PC-3 (cell line): ENCODE results near the gene CD81. TPM values are rescaled to one million over a fixed set of nuclear protein-coding genes. Genes with fewer than 3 reads are reported as not detected.

Experiments used
- ATAC-seq: fragments of 200-7000 bp; cut with Tn5 transposase; 2 replicates; pipeline ENCODE4 v1.9.1; 2020; ENCODE audit warnings: mild to moderate bottlenecking, moderate library complexity
- BruUV-seq: library from RNA; stranded (reverse); fragments of 400-500 nt; replicated peaks from 2 replicates; lab custom pipeline; 2021; lab: Mats Ljungman, UMichigan
- CTCF ChIA-PET: fragments of 300-600 bp; sonication (Branson Sonifier 250); formaldehyde crosslinking; loops from one replicate; lab custom pipeline; 2022; ENCODE audit warnings: antibody characterized with exemption; lab: Charles Lee
- POLR2A ChIA-PET: fragments of 300-600 bp; sonication (Branson Sonifier 250); formaldehyde crosslinking; loops from one replicate; lab custom pipeline; 2022; ENCODE audit warnings: antibody characterized with exemption; ENCODE audit not compliant: unreplicated experiment; lab: Charles Lee
- DNase-seq: peaks from one replicate; pipeline ENCODE4 v3.0.0-alpha.2; 2015
- H2AFZ ChIP-seq: fragments of 300-600 bp; sonication (generic); 2 replicates; pipeline ENCODE4 v1.6.0; 2016; ENCODE audit warnings: antibody characterized with exemption, low read length
- H3F3A ChIP-seq: fragments of 300-600 bp; sonication (generic); one replicate; pipeline ENCODE4 v1.6.0; 2017; ENCODE audit warnings: antibody characterized with exemption, low read length, control low read depth, mild to moderate bottlenecking; ENCODE audit not compliant: unreplicated experiment
- H3K27ac ChIP-seq: fragments of 300-600 bp; sonication (generic); 2 replicates; pipeline ENCODE4 v1.5.1; 2016; ENCODE audit warnings: mild to moderate bottlenecking, low read length
- H3K27me3 ChIP-seq: fragments of 300-600 bp; sonication (generic); 2 replicates; pipeline ENCODE4 v1.6.1; 2016; ENCODE audit warnings: low read length, mixed read lengths
- H3K36me3 ChIP-seq: fragments of 300-600 bp; sonication (generic); 2 replicates; pipeline ENCODE4 v1.6.1; 2016; ENCODE audit warnings: low read depth, mixed run types, low read length, mixed read lengths
- H3K4me1 ChIP-seq: fragments of 300-600 bp; sonication (generic); 2 replicates; pipeline ENCODE4 v1.5.1; 2016; ENCODE audit warnings: low read length; ENCODE audit not compliant: insufficient read depth
- H3K4me2 ChIP-seq: fragments of 300-600 bp; sonication (generic); 2 replicates; pipeline ENCODE4 v1.6.0; 2016; ENCODE audit warnings: low read length
- H3K4me3 ChIP-seq: fragments of 300-600 bp; sonication (generic); 2 replicates; pipeline ENCODE4 v1.5.1; 2016; ENCODE audit warnings: mild to moderate bottlenecking, low read length, mixed read lengths
- H3K79me2 ChIP-seq: fragments of 300-600 bp; sonication (generic); 2 replicates; pipeline ENCODE4 v1.6.1; 2017; ENCODE audit warnings: low read length, mixed read lengths
- H3K9ac ChIP-seq: fragments of 300-600 bp; sonication (generic); 2 replicates; pipeline ENCODE4 v1.6.0; 2016; ENCODE audit warnings: mild to moderate bottlenecking, low read length
- H3K9me2 ChIP-seq: fragments of 300-600 bp; sonication (generic); replicated peaks from 2 replicates; pipeline ENCODE4 v1.6.1; 2016; ENCODE audit warnings: mixed run types, low read length, mixed read lengths
- H3K9me3 ChIP-seq: fragments of 300-600 bp; sonication (generic); 2 replicates; pipeline ENCODE4 v1.6.1; 2016; ENCODE audit warnings: low read length, mixed read lengths
- H4K20me1 ChIP-seq: fragments of 300-600 bp; sonication (generic); 2 replicates; pipeline ENCODE4 v1.6.1; 2016; ENCODE audit warnings: low read length, mixed read lengths
- CTCF ChIP-seq: fragments of 300-600 bp; sonication (generic); conservative IDR thresholded peaks from 2 replicates; pipeline ENCODE4 v1.5.1; 2017; ENCODE audit warnings: antibody characterized with exemption, low read depth, mild to moderate bottlenecking, low read length
- EZH2 ChIP-seq: fragments of 300-600 bp; sonication (generic); IDR thresholded peaks from one replicate; pipeline ENCODE4 v1.6.1; 2017; ENCODE audit warnings: antibody characterized with exemption, mild to moderate bottlenecking, low read length; ENCODE audit not compliant: unreplicated experiment
- EZH2phosphoT487 ChIP-seq: fragments of 300-600 bp; sonication (generic); IDR thresholded peaks from 2 replicates; pipeline ENCODE4 v1.6.1; 2018; ENCODE audit warnings: mild to moderate bottlenecking, antibody characterized with exemption, low read length, borderline replicate concordance
- intact Hi-C: fragments of 100-400 bp; cut with micrococcal nuclease; formaldehyde crosslinking; loops from 2 replicates; pipeline ENCODE4 v1.9.0; 2023
- total RNA-seq: library from RNA; depleted of rRNA; stranded (reverse); fragments of >200 nt; gene quantifications from 2 replicates; pipeline ENCODE4 v1.2.3, GENCODE V29; 2014

Gene CD81
- total RNA-seq, 1 experiment from 2014 or later: 134 TPM

- H3K27ac ChIP-seq: no peak overlapping the region
- CTCF ChIA-PET: no interaction called here
- H2AFZ ChIP-seq: no peak overlapping the region
These were observed 32.7 kb downstream of the CD81 start for GRCh38 chr11:2409611-2410468.

GRCh38 chr11:2410616-2411015 lies 33.5 kb downstream of the CD81 start:
- Histone ChIP-seq H3K27ac (no peak overlapping the region), H3K9me2 (no peaks in the 10 kb centered on the region), H3K79me2 (no peaks in the 10 kb centered on the region), H3K9ac (no peak overlapping the region), H3F3A (no peaks in the 10 kb centered on the region), H3K36me3 (no peaks in the 10 kb centered on the region), H3K27me3 (no peaks in the 10 kb centered on the region), H3K9me3 (no peaks in the 10 kb centered on the region), H2AFZ (no peak overlapping the region), H3K4me1 (no peaks in the 10 kb centered on the region), H4K20me1 (no peaks in the 10 kb centered on the region), H3K4me2 (no peak overlapping the region), H3K4me3 (no peak overlapping the region)
- POLR2A ChIA-PET: no interaction called here
- TF ChIP-seq CTCF (no peak), EZH2 (no peak), EZH2phosphoT487 (no peak)
- intact Hi-C loops: no loop called here
- DNase-seq (no peak), ATAC-seq (no peak)
- BruUV-seq: no TSS peak
- CTCF ChIA-PET: no interaction called here

More at GRCh38 chr11:2409611-2410468, 32.7 kb downstream of the CD81 start:
- Histone ChIP-seq H3F3A (no peaks in the 10 kb centered on the region), H3K9me2 (no peaks in the 10 kb centered on the region), H3K4me3 (no peak overlapping the region), H3K27me3 (no peaks in the 10 kb centered on the region), H4K20me1 (no peaks in the 10 kb centered on the region), H3K36me3 (no peaks in the 10 kb centered on the region), H3K4me1 (no peaks in the 10 kb centered on the region), H3K4me2 (no peak overlapping the region), H3K79me2 (no peaks in the 10 kb centered on the region), H3K9ac (no peak overlapping the region), H3K9me3 (no peaks in the 10 kb centered on the region)
- intact Hi-C loops: no loop called here
- POLR2A ChIA-PET: no interaction called here
- no peak for DNase-seq
- no peak for ATAC-seq
- BruUV-seq: no TSS peak
- no peak for TF ChIP-seq EZH2
- no peak for TF ChIP-seq CTCF
- no peak for TF ChIP-seq EZH2phosphoT487

GRCh38 chr11:2411446-2412305 lies 34.6 kb downstream of the CD81 start:
- Histone ChIP-seq H2AFZ (no peak overlapping the region), H4K20me1 (no peaks in the 10 kb centered on the region), H3K4me3 (no peak overlapping the region), H3K4me1 (no peaks in the 10 kb centered on the region), H3K27me3 (no peaks in the 10 kb centered on the region), H3K4me2 (no peak overlapping the region), H3K36me3 (no peaks in the 10 kb centered on the region), H3K27ac (no peak overlapping the region), H3K9me3 (no peaks in the 10 kb centered on the region), H3K79me2 (no peaks in the 10 kb centered on the region), H3F3A (no peaks in the 10 kb centered on the region), H3K9ac (no peak overlapping the region), H3K9me2 (no peaks in the 10 kb centered on the region)
- CTCF ChIA-PET: no interaction called here
- POLR2A ChIA-PET: no interaction called here
- ATAC-seq (no peak), DNase-seq (no peak)
- BruUV-seq: no TSS peak
- TF ChIP-seq EZH2 (no peak), EZH2phosphoT487 (no peak), CTCF (no peak)
- intact Hi-C loops: no loop called here
